GM23338 (cell line): ENCODE measurements around the gene BLVRA.

Source experiments
- CREB1 ChIP-seq: fragments of 250-450 bp; sonication (Bioruptor Pico); IDR thresholded peaks from 2 replicates; pipeline ENCODE4 v1.5.0; 2020; ENCODE audit warnings: low read depth, mild to moderate bottlenecking, moderate library complexity
- EZH2 ChIP-seq: fragments of 200-600 bp; sonication (generic); IDR thresholded peaks from one replicate; pipeline ENCODE4 v1.8.0; 2017; ENCODE audit warnings: antibody characterized with exemption, mild to moderate bottlenecking, low read depth; ENCODE audit not compliant: unreplicated experiment
- EZH2phosphoT487 ChIP-seq: fragments of 200-600 bp; sonication (generic); IDR thresholded peaks from one replicate; pipeline ENCODE4 v1.8.1; 2018; ENCODE audit warnings: antibody characterized with exemption; ENCODE audit not compliant: unreplicated experiment
- JUNB ChIP-seq: IDR thresholded peaks from one replicate; pipeline ENCODE4 v1.6.1; 2016; ENCODE audit warnings: antibody characterized with exemption; ENCODE audit not compliant: unreplicated experiment
- NANOG ChIP-seq: IDR thresholded peaks from 2 replicates; pipeline ENCODE4 v1.6.1; 2016; ENCODE audit warnings: antibody characterized with exemption, borderline replicate concordance
- POLR2AphosphoS5 ChIP-seq: IDR thresholded peaks from 2 replicates; pipeline ENCODE4 v1.6.1; 2016; ENCODE audit warnings: antibody characterized with exemption, low read depth
- REST ChIP-seq: IDR thresholded peaks from one replicate; pipeline ENCODE4 v1.6.1; 2018; ENCODE audit warnings: antibody characterized with exemption; ENCODE audit not compliant: unreplicated experiment
- STAT1 ChIP-seq: IDR thresholded peaks from one replicate; pipeline ENCODE4 v1.6.1; 2016; ENCODE audit warnings: antibody characterized with exemption; ENCODE audit not compliant: unreplicated experiment
- ZNF114 ChIP-seq: fragments of 250-450 bp; sonication (Bioruptor Pico); IDR thresholded peaks from 2 replicates; pipeline ENCODE4 v1.5.0; 2020; ENCODE audit warnings: mild to moderate bottlenecking, moderate library complexity
- TF ChIP-seq, protein P1 (sequence below), 2 experiments: fragments of 200-600 bp in 1 of 2; sonication (generic) in 1 of 2; conservative IDR thresholded peaks; 2 replicates each; pipeline versions ENCODE4 v1.5.1 to v1.6.1; 2016 to 2017; ENCODE audit warnings: antibody characterized with exemption in 2 of 2, low read depth in 2 of 2, mild to moderate bottlenecking in 2 of 2, moderate library complexity in 1 of 2
- TF ChIP-seq, protein P2 (sequence below): IDR thresholded peaks from 2 replicates; pipeline ENCODE4 v1.6.1; 2016; ENCODE audit warnings: antibody characterized with exemption

DNA sequence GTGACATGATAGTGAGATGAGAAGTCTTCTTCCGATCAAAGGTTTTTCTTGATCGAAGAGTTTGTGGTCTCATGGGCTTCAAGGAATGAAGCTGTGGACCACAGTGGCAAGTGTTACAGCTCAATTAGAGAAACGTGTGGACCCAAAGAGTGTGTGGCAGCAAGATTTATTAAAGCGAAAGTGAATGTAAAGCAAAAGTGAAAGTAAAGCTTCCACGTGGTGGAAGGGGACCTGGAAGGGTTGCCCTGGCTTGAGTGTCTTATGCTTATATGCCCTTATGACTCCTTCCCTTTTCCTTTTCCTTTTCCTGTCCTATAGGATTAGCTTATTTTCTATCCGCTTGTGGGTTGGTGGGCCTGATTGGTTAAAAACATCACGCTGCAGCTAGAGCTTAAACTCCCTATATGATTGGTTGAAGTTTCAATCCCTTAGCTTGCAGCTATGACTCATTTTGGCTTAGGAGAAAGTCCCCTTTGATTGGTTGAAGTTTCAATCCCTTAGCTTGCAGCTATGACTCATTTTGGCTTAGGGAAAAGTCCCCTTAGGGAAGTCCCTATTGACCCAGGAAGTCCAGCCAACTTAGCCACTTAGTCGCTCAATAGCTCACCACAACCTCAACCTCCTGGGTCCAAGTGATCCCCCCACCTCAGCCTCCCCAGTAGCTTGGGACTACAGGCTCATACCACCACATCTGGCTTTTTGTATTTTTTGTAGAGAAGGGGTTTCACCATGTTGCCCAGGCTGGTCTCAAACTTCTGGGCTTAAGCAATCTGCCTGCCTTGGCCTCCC, 76.2 kb downstream of the BLVRA start:
- TF ChIP-seq EZH2 (no peak), POLR2AphosphoS5 (no peak), EZH2phosphoT487 (no peak), ZNF114 (CRISPR knock-in tag) (no peak), JUNB (no peak), REST (no peak), STAT1 (no peak), NANOG (no peak), CREB1 (CRISPR knock-in tag) (no peak)
- TF ChIP-seq, protein P1, sequence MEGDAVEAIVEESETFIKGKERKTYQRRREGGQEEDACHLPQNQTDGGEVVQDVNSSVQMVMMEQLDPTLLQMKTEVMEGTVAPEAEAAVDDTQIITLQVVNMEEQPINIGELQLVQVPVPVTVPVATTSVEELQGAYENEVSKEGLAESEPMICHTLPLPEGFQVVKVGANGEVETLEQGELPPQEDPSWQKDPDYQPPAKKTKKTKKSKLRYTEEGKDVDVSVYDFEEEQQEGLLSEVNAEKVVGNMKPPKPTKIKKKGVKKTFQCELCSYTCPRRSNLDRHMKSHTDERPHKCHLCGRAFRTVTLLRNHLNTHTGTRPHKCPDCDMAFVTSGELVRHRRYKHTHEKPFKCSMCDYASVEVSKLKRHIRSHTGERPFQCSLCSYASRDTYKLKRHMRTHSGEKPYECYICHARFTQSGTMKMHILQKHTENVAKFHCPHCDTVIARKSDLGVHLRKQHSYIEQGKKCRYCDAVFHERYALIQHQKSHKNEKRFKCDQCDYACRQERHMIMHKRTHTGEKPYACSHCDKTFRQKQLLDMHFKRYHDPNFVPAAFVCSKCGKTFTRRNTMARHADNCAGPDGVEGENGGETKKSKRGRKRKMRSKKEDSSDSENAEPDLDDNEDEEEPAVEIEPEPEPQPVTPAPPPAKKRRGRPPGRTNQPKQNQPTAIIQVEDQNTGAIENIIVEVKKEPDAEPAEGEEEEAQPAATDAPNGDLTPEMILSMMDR (conservative IDR thresholded peaks at IDR 0.05; ENCODE audit: low read depth in 2 of 2), result no peak
- TF ChIP-seq, protein P2, sequence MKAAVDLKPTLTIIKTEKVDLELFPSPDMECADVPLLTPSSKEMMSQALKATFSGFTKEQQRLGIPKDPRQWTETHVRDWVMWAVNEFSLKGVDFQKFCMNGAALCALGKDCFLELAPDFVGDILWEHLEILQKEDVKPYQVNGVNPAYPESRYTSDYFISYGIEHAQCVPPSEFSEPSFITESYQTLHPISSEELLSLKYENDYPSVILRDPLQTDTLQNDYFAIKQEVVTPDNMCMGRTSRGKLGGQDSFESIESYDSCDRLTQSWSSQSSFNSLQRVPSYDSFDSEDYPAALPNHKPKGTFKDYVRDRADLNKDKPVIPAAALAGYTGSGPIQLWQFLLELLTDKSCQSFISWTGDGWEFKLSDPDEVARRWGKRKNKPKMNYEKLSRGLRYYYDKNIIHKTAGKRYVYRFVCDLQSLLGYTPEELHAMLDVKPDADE, result no peak
